ENCODE results near the gene BCL2L1.

DNA sequence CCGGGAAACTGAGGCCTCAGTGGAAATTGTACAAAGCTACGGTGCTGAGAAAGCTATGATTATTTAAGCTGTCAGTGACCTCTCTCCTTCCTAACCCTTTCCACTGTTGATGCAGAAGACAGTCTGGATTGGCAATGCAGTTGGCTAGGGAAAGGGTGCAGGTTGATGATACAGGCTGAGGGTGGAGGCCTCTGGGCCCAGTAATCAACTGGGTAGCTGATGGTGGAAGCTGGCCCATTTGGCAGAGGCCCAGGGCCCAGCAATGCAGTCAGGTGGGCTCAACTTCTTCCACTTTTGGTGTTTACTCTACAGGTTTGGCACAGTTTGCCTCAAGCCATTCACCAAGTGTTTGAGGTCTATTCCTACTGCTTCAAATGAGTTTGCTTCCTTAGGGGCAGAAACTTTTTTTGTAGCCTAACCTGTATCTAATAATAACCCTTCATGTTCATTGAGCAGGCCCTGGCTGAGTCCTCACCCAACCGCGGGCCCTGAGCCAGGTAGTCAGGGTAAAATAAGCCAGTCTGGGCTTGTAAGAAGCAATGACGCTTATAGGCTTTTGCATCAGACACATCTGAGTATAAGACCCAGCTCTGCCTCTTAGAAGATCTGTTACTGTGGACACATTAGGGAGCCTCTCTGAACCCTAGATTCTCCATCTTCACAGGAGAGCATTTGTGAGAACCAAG lies 12.1 kb downstream of the BCL2L1 start:
- TF ChIP-seq MXI1 (IDR thresholded peaks at IDR 0.05; ENCODE audit: low read depth, low read length) (no peak), POLR2AphosphoS5 (IDR thresholded peaks at IDR 0.05; ENCODE audit: low read depth, low read length) (no peak), CTCF (IDR thresholded peaks at IDR 0.05) (no peak), TCF12 (IDR thresholded peaks at IDR 0.05) (no peak), EP300 (IDR thresholded peaks at IDR 0.05; ENCODE audit: borderline replicate concordance in 1 of 2, low read depth in 1 of 2, low read length in 1 of 2) (no peak), SMC3 (IDR thresholded peaks at IDR 0.05; ENCODE audit: low read depth, low read length) (no peak), RFX5 (IDR thresholded peaks at IDR 0.05; ENCODE audit: low read length) (no peak), TEAD4 (IDR thresholded peaks at IDR 0.05; ENCODE audit: borderline replicate concordance, insufficient read depth) (no peak), NRF1 (IDR thresholded peaks at IDR 0.05; ENCODE audit: low read depth, low read length) (no peak), GABPA (IDR thresholded peaks at IDR 0.05; ENCODE audit: low read depth) (no peak), PBX3 (IDR thresholded peaks at IDR 0.05) (no peak)
- TF ChIP-seq, protein P1, sequence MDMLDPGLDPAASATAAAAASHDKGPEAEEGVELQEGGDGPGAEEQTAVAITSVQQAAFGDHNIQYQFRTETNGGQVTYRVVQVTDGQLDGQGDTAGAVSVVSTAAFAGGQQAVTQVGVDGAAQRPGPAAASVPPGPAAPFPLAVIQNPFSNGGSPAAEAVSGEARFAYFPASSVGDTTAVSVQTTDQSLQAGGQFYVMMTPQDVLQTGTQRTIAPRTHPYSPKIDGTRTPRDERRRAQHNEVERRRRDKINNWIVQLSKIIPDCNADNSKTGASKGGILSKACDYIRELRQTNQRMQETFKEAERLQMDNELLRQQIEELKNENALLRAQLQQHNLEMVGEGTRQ (IDR thresholded peaks at IDR 0.05; ENCODE audit: borderline replicate concordance, low read depth, low read length) = no peak

Data from SK-N-SH (cell line).